CD4-positive, alpha-beta T cell (primary cell): Measurements from ENCODE around the gene CDC25B. TPM values are rescaled to one million over a fixed set of nuclear protein-coding genes. Genes with fewer than 3 reads are reported as not detected.

Source experiments
- ATAC-seq: fragments of 200-7000 bp; cut with Tn5 transposase; one replicate; pipeline ENCODE4 v1.10.0; 2022; ENCODE audit warnings: mild to moderate bottlenecking; ENCODE audit not compliant: poor library complexity
- CTCF ChIA-PET: fragments of 350-600 bp; sonication (Branson Sonifier 250); formaldehyde crosslinking; loops from one replicate; lab custom pipeline; 2021; ENCODE audit warnings: antibody characterized with exemption, inconsistent platforms; lab: Charles Lee
- POLR2A ChIA-PET: fragments of 350-600 bp; sonication (Branson Sonifier 250); formaldehyde crosslinking; loops from one replicate; lab custom pipeline; 2021; ENCODE audit warnings: antibody characterized with exemption, inconsistent platforms; lab: Charles Lee
- DNase-seq, 14 experiments: peaks; one replicate each; pipeline ENCODE4 v3.0.0-alpha.2; 2013 to 2020; ENCODE audit warnings: mixed read lengths in 2 of 14
- H3K27ac ChIP-seq, 2 donors: one replicate each; pipeline versions ENCODE4 v1.5.1 to v1.7.0; 2013; ENCODE audit warnings: low read length in 2 of 2, low read depth in 1 of 2, mild to moderate bottlenecking in 1 of 2
- H3K27me3 ChIP-seq, 2 experiments: 1 replicate in 1 of 2; 2 replicates in 1 of 2; pipeline versions ENCODE4 v1.6.1 to v1.7.0; 2013; ENCODE audit warnings: low read length in 2 of 2, control low read depth in 1 of 2, mild to moderate bottlenecking in 1 of 2, moderate library complexity in 1 of 2; ENCODE audit not compliant: insufficient read depth in 2 of 2, control insufficient read depth in 1 of 2
- H3K36me3 ChIP-seq: one replicate; pipeline ENCODE4 v1.6.1; 2013; ENCODE audit warnings: low read length, control low read depth; ENCODE audit not compliant: insufficient read depth
- H3K4me1 ChIP-seq: one replicate; pipeline ENCODE4 v1.6.1; 2013; ENCODE audit warnings: low read length, control low read depth; ENCODE audit not compliant: insufficient read depth
- H3K4me3 ChIP-seq: one replicate; pipeline ENCODE4 v1.5.1; 2013; ENCODE audit warnings: mild to moderate bottlenecking, low read length, moderate library complexity
- H3K9me3 ChIP-seq, 2 experiments: 1 replicate in 1 of 2; 2 replicates in 1 of 2; pipeline versions ENCODE4 v1.6.1 to v1.7.0; 2013; ENCODE audit warnings: low read length in 2 of 2, mild to moderate bottlenecking in 2 of 2, control low read depth in 1 of 2, moderate library complexity in 1 of 2; ENCODE audit not compliant: control insufficient read depth in 1 of 2, insufficient read depth in 1 of 2
- H3K27ac Mint-ChIP-seq: one replicate; pipeline ENCODE4 v1.8.0; 2020; ENCODE audit warnings: mixed read lengths
- H3K27me3 Mint-ChIP-seq: one replicate; pipeline ENCODE4 v1.8.0; 2021; ENCODE audit warnings: mixed read lengths
- H3K36me3 Mint-ChIP-seq: one replicate; pipeline ENCODE4 v1.8.0; 2021; ENCODE audit warnings: low read depth, mixed read lengths
- H3K4me1 Mint-ChIP-seq: one replicate; pipeline ENCODE4 v1.8.0; 2021; ENCODE audit warnings: low read depth, mixed read lengths
- H3K4me3 Mint-ChIP-seq: one replicate; pipeline ENCODE4 v1.8.0; 2020; ENCODE audit warnings: mild to moderate bottlenecking, mixed read lengths
- H3K9me3 Mint-ChIP-seq: one replicate; pipeline ENCODE4 v1.8.0; 2020; ENCODE audit warnings: mixed read lengths
- intact Hi-C, 2 experiments: fragments of 100-400 bp; cut with DNase I in 1 of 2; cut with micrococcal nuclease in 1 of 2; formaldehyde crosslinking; loops; one replicate each; pipeline versions ENCODE4 v1.15.1 to v1.9.0; 2023 to 2025; cut with DNase I, micrococcal nuclease
- total RNA-seq, 174 experiments: library from RNA in 2 of 174; stranded (reverse) in 2 of 174; gene quantifications; one replicate each; pipeline ENCODE4 v1.2.3 and lab custom pipeline; 2021 to 2026
- TF ChIP-seq, protein P1 (sequence below): fragments of 200-600 bp; IDR thresholded peaks from one replicate; pipeline ENCODE4 v1.8.0; 2022; ENCODE audit warnings: antibody characterized with exemption, mild to moderate bottlenecking

Gene CDC25B
- total RNA-seq, 2 experiments from 2014 or later = 144 TPM

GRCh38 chr20:3763671-3764601 is 32.2 kb upstream of the CDC25B start:
- H3K4me3 ChIP-seq = no peak overlapping the region
- ChIA-PET CTCF (no interaction called here), POLR2A (no interaction called here)
- Mint-ChIP-seq H3K4me3 (peak overlapping the region; percentile 20), H3K9me3 (no peaks in the 10 kb centered on the region), H3K4me1 (peaks cover 23% of the 10 kb centered on the region), H3K27ac (no peak overlapping the region), H3K36me3 (no peaks in the 10 kb centered on the region), H3K27me3 (no peaks in the 10 kb centered on the region)
- H3K27me3 ChIP-seq = no peaks in the 10 kb centered on the region
- DNase-seq (peak in 1 of 14 experiments; percentile 42), ATAC-seq (no peak)
- peaks cover 35% of the 10 kb centered on the region for H3K4me1 ChIP-seq
- H3K9me3 ChIP-seq = no peaks in the 10 kb centered on the region
- intact Hi-C loops = no loop called here
- TF ChIP-seq, protein P1, sequence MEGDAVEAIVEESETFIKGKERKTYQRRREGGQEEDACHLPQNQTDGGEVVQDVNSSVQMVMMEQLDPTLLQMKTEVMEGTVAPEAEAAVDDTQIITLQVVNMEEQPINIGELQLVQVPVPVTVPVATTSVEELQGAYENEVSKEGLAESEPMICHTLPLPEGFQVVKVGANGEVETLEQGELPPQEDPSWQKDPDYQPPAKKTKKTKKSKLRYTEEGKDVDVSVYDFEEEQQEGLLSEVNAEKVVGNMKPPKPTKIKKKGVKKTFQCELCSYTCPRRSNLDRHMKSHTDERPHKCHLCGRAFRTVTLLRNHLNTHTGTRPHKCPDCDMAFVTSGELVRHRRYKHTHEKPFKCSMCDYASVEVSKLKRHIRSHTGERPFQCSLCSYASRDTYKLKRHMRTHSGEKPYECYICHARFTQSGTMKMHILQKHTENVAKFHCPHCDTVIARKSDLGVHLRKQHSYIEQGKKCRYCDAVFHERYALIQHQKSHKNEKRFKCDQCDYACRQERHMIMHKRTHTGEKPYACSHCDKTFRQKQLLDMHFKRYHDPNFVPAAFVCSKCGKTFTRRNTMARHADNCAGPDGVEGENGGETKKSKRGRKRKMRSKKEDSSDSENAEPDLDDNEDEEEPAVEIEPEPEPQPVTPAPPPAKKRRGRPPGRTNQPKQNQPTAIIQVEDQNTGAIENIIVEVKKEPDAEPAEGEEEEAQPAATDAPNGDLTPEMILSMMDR = no peak
- H3K27ac ChIP-seq = no peak overlapping the region
- H3K36me3 ChIP-seq = no peaks in the 10 kb centered on the region

GRCh38 chr20:3764659-3765058 is 31.5 kb upstream of the CDC25B start:
- Mint-ChIP-seq H3K4me3 (peak overlapping the region; percentile 20), H3K4me1 (peaks cover 26% of the 10 kb centered on the region), H3K27me3 (no peaks in the 10 kb centered on the region), H3K9me3 (no peaks in the 10 kb centered on the region), H3K36me3 (no peaks in the 10 kb centered on the region), H3K27ac (no peak overlapping the region)
- TF ChIP-seq, protein P1 = no peak
- Histone ChIP-seq H3K9me3 (no peaks in the 10 kb centered on the region), H3K27me3 (no peaks in the 10 kb centered on the region), H3K4me1 (peaks cover 37% of the 10 kb centered on the region), H3K4me3 (no peak overlapping the region), H3K27ac (no peak overlapping the region), H3K36me3 (no peaks in the 10 kb centered on the region)
- POLR2A ChIA-PET = no interaction called here
- DNase-seq (no peak), ATAC-seq (no peak)
- CTCF ChIA-PET = interaction anchor here (1.4 kb wide), 1 partner anchor 17 kb away, joined by 3 read pairs; the partner anchor contains the start of gene SPEF1
- intact Hi-C loops = loop anchor here (5.0 kb wide), 5 partner anchors 48 to 323 kb away; partner anchors contain the start of genes MAVS (in 1 of the 2) and RNF24 (in 1 of the 2)

DNA sequence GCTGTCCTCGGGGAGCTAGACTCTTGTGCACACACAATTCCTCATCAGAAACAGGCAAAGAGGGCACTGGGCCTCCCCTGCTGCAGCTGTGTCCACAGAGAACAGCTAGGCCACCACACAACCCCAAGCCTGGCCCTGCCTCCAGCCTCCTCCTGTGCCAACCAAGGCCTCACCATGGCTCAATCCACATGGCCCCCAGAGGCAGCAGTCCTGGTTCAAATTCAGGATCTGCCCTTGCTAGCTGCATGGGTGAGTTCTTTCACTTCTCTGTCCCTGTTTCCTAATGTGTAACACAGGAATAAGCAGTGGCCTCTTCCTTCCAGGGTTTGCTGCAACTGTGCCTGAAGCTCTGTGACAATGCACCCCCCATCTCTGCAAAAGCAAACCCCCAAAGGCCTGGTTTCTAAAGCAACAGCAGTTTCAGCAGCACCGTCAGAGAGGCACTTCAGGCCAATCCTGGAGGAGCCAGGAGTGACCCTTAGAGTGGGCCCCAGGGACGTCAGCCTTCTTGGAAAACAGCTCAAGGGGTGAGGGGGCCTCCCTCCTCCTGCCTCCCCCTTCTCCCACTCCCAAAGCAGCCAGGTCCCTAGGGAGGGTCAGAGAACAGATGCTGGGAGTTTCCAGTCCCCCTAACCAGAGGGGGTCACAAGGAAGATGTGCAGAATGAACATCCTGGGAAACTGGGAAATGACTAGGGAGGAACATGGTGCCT is 30.8 kb upstream of the CDC25B start:
- Mint-ChIP-seq H3K27me3 (no peaks in the 10 kb centered on the region), H3K4me3 (peak overlapping the region; percentile 42), H3K9me3 (no peaks in the 10 kb centered on the region), H3K36me3 (no peaks in the 10 kb centered on the region), H3K4me1 (peaks cover 26% of the 10 kb centered on the region), H3K27ac (no peak overlapping the region)
- CTCF ChIA-PET = interaction anchor here (0.7 to 1.4 kb wide), 4 partner anchors 13 to 90 kb away, joined by 3 read pairs; partner anchors contain the start of gene SPEF1
- POLR2A ChIA-PET = interaction anchor here (0.6 kb wide), 1 partner anchor 12 kb away, joined by 3 read pairs; no protein-coding TSS in a partner anchor
- Histone ChIP-seq H3K27ac (no peak overlapping the region), H3K9me3 (no peaks in the 10 kb centered on the region), H3K4me1 (peaks cover 37% of the 10 kb centered on the region), H3K4me3 (no peak overlapping the region), H3K27me3 (no peaks in the 10 kb centered on the region), H3K36me3 (no peaks in the 10 kb centered on the region)
- intact Hi-C loops = loop anchor here (5.0 kb wide), 5 partner anchors 47 to 322 kb away; partner anchors contain the start of genes MAVS (in 1 of the 2) and RNF24 (in 1 of the 2)
- DNase-seq = no peak
- ATAC-seq = no peak
- TF ChIP-seq, protein P1 = no peak
